ENCODE data around the gene FAM163A. TPM values are rescaled to one million over a fixed set of nuclear protein-coding genes. Genes with fewer than 3 reads are reported as not detected.

Gene FAM163A
- total and polyA plus RNA-seq, 7 donors = 0.04 to 0.52 (median 0.08) TPM; not detected in 2

- H3K4me1 ChIP-seq = peaks cover 7% of the 10 kb centered on the region
- WGBS, 3 donors = 53 to 63% (median 54%) methylated on average over 7 of the region's 7 CpGs
- no peak overlapping the region for H3K4me3 ChIP-seq
Measured at GRCh38 chr1:179818260-179818659, 75.2 kb downstream of the FAM163A start.

GRCh38 chr1:179818743-179819173 is 75.7 kb downstream of the FAM163A start:
- Histone ChIP-seq H3K27me3 (ENCODE audit: insufficient read depth in 3 of 3, low read length in 2 of 3) (peaks cover 0 to 3% (median 2%) of the 10 kb centered on the region in 3 donors), H3K4me1 (peaks cover 7% of the 10 kb centered on the region), H3K36me3 (ENCODE audit: insufficient read depth in 1 of 2, low read depth in 1 of 2) (no peaks in the 10 kb centered on the region), H3K4me3 (no peak overlapping the region), H3K9me3 (no peaks in the 10 kb centered on the region), H3K27ac (no peak overlapping the region)
- TF ChIP-seq CTCF (IDR thresholded peaks at IDR 0.05) = no peak
- ATAC-seq (no peak), DNase-seq (peak; percentile 51 to 62)
- intact Hi-C loops (cut with DNase I) = no loop called here
- WGBS, 3 donors = 72 to 81% (median 74%) methylated on average over 14 of the region's 14 CpGs

More at GRCh38 chr1:179818260-179818659, 75.2 kb downstream of the FAM163A start:
- intact Hi-C loops (cut with DNase I) = no loop called here
- no peak for TF ChIP-seq CTCF (IDR thresholded peaks at IDR 0.05)
- Histone ChIP-seq H3K36me3 (ENCODE audit: insufficient read depth in 1 of 2, low read depth in 1 of 2) (no peaks in the 10 kb centered on the region), H3K27me3 (ENCODE audit: insufficient read depth in 3 of 3, low read length in 2 of 3) (peaks cover 0 to 3% (median 2%) of the 10 kb centered on the region in 3 donors), H3K27ac (no peak overlapping the region), H3K9me3 (no peaks in the 10 kb centered on the region)
- no peak for ATAC-seq
- no peak for DNase-seq

- 85 to 95% (median 91%) methylated on average over 9 of the region's 9 CpGs for WGBS, 3 donors
- H3K36me3 ChIP-seq (ENCODE audit: insufficient read depth in 1 of 2, low read depth in 1 of 2) = no peaks in the 10 kb centered on the region
- H3K4me1 ChIP-seq = no peaks in the 10 kb centered on the region
- intact Hi-C loops (cut with DNase I) = no loop called here
- no peak for DNase-seq
- ATAC-seq = no peak
- peaks cover 0 to 3% (median 2%) of the 10 kb centered on the region in 3 donors for H3K27me3 ChIP-seq (ENCODE audit: insufficient read depth in 3 of 3, low read length in 2 of 3)
- no peak overlapping the region for H3K27ac ChIP-seq
- H3K9me3 ChIP-seq = no peaks in the 10 kb centered on the region
- TF ChIP-seq CTCF (IDR thresholded peaks at IDR 0.05) = no peak
- H3K4me3 ChIP-seq = no peak overlapping the region
Measured at GRCh38 chr1:179820226-179820970, 77.3 kb downstream of the FAM163A start.

- no peak for TF ChIP-seq CTCF (IDR thresholded peaks at IDR 0.05)
- H3K27me3 ChIP-seq (ENCODE audit: insufficient read depth in 3 of 3, low read length in 2 of 3) = peaks cover 0 to 3% (median 2%) of the 10 kb centered on the region in 3 donors
- no peaks in the 10 kb centered on the region for H3K36me3 ChIP-seq (ENCODE audit: insufficient read depth in 1 of 2, low read depth in 1 of 2)
- no peaks in the 10 kb centered on the region for H3K9me3 ChIP-seq
- no peaks in the 10 kb centered on the region for H3K4me1 ChIP-seq
- no peak for ATAC-seq
- no peak overlapping the region for H3K4me3 ChIP-seq
- DNase-seq = no peak
- intact Hi-C loops (cut with DNase I) = no loop called here
- H3K27ac ChIP-seq = no peak overlapping the region
- 85 to 87% (median 87%) methylated on average over 9 of the region's 9 CpGs for WGBS, 3 donors
Measured at GRCh38 chr1:179821524-179821923, 78.4 kb downstream of the FAM163A start.
